GM12892 (cell line): Measurements from ENCODE around the gene PRSS36.
"Not testable (repeated sequence)": the region's sequence is repeated elsewhere in the genome, so short reads cannot be mapped to it uniquely, and the experiment has no call there.

Source experiments
- POLR2A ChIP-seq: IDR thresholded peaks from 2 replicates; pipeline ENCODE4 v1.6.1; 2011; ENCODE audit warnings: low read depth, low read length, control low read depth
- POLR2AphosphoS5 ChIP-seq: IDR thresholded peaks from 2 replicates; pipeline ENCODE4 v1.6.1; 2011; ENCODE audit warnings: low read depth, low read length, control low read depth
- TAF1 ChIP-seq: IDR thresholded peaks from 2 replicates; pipeline ENCODE4 v1.6.1; 2011; ENCODE audit warnings: low read depth, mild to moderate bottlenecking, control low read depth, low read length, borderline replicate concordance

GRCh38 chr16:31144418-31144817, 5.4 kb downstream of the PRSS36 start:
- TF ChIP-seq POLR2AphosphoS5, POLR2A, TAF1: not testable (repeated sequence)
